ENCODE measurements around the gene CARTPT.

The CARTPT gene

DNA sequence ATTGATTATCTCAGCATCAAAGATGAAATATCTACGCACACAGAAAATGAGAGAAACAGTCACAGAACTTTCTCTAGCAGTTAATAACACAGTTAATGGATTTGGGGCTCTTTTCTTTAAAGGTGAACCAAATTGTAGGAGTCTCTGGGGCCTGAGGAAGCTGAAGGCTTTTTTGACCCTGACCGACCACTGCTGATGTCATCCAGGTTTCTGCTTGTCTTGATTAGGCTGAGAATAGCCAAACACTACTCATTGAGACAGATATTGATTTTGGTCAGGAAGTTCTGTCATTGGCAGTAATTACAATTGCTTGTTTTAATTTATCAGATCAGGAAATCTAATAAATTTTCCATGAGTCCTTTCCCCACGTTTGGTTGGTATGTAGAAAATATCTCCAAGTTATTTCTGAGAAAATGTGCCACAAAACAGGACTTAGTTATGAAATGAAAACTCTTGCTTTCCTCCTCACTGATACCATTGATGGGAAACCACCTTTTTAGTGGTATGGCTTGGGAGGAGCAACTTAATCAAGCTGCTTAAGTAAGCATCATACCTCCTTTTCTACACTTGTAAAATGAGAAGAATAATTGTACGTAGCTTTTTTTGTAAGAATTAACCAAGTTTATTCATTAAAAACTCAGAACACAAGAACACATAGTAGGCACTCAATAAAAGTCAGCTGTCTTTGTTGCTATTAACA lies 19.7 kb downstream of the CARTPT start:
- DNase-seq, result no peak

DNA sequence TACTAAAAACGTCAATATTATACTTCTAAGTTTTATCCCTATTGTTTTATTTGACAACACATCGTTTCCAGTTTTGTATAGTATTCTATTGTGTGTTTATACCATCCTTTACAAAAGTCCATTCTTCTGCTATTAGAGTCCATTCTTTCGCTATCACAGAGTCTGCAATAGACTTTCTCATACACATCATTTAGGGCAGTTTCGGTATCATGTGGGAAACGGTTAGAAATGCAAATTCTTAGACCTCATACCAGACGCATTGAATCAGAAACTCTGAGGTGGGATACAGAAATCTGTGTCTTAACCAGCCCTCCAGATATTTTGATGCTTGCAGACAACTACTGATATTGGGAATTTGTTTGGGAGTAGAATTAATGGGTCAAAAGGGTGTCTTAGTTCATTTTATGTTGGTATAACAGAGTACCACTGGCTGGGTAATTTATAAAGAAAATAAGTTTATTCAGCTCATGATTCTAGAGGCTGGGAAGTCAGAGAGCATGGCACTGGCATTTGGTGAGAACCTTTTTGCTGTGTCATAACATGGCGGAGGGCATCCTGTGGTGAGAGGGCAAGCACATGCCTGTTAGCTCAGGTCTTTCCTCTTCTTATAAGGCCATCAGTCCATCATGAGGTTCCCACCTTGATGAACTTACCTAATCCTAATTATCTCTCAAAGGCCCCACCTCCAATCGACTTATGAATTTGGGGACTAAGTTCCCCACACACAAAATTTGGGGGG lies 21.1 kb downstream of the CARTPT start:
- DNase-seq, result no peak

DNA sequence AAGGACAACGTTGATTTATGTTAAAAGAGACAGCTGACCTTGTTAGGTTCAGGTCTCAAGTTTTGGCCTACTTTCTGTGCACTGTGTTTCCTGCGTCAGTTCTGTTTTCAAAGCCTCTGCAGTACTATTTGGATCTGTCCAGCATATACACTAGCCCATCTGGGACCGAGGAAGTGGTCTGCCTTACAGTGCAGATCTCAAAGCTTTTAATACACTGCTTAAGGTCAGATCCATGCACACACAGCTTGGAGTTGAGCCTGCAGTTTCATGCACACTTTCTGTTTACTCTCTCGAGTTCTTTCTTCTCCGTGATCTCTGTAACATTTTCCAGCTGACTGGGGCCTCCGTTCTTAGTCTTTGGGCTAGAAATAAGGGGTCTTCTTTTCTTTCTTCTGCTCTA lies 24.1 kb downstream of the CARTPT start:
- DNase-seq, result no peak

DNA sequence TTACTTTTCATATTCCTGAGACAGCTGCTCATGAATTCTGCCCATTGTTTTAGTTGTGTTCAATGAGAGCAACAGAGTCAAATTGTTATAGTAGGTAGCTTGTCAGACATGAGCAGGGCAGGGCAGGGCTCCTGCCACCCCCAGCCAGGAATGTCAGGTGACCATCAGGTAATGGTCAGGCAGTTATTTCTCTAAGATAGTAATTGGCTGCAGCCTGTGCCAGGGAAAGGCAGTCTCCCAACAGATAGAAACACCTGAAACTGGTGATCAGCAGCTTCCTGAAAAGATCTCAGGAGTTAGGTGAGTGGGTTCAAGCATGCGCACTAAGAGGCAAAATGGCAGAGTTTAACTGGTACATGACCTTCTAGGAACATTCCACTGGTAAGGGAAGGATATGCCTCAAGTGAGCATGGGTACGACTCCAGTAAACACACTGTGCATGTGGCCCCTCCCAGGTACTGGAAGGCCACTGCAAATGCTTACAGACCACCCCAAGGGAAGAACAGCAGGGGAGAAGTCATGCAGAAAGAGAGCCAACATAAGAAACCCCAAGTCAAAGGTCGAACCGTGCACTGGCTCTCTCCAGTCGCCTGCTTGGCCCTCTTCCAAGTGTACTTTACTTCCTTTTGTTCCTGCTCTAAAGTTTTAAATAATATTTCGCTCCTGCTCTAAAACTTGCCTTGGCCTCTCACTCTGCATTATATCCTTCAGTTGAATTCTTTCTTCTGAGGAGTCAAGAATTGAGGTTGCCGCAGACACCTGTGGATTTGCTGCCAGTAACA lies 25.1 kb downstream of the CARTPT start:
- DNase-seq, result no peak

DNA sequence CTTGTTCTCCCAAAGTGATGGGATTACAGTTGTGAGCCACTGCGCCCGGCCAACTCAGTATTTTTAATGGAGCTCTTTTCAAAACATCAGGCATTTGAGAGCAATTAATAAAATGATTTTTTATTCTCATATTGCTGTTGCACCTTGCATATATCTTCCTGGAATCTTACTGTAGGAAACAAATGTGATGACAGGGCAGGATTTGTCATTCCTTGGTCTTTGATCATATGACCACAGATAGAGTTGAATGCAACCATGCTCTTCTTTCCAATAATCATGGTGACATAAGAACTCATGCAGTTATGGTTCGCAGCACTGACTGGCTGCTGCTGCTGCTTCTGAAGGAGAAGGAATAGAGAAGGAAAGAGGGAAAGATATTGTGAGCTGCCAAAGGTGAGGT lies 28.1 kb downstream of the CARTPT start:
- no peak for DNase-seq

DNA sequence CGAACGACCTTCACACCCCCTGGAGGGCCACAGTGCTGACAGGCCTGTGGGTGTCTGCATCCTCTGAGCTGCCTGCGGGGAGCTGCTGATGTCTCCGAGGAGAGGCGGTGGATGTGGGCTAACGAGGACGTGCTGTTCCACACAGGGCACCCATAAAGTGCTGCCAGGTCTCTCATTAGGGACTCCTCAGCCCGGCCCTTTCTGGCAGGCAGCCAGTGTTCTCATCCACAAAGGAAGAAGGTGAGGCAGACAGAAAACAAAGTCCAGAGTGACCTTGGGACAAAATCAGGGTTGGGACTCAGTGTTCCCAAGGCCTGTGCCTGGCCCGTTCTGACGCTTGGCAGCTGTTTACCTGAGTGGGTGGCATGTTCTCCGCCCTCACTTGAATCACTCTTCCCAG lies 29.3 kb downstream of the CARTPT start:
- no peak for DNase-seq

DNA sequence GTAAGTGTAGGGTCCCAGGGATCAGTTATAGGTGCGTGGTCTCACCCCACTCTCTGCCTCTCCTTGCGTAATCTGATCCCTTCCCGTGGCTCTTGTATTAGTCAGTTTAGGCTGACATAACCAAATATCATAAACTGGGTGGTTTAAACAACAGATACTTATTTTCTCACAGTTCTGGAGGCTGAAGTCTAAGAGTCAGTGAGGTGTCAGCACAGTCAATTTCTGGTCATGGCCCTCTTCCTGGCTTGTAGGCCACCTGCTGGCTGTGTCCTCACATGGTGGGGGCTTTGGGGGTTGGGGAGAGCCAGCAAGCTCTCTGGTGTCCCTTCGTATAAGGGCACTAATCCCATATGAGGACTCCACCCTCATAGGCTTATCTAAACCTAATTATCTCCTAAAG lies 32.3 kb downstream of the CARTPT start:
- no peak for DNase-seq

DNA sequence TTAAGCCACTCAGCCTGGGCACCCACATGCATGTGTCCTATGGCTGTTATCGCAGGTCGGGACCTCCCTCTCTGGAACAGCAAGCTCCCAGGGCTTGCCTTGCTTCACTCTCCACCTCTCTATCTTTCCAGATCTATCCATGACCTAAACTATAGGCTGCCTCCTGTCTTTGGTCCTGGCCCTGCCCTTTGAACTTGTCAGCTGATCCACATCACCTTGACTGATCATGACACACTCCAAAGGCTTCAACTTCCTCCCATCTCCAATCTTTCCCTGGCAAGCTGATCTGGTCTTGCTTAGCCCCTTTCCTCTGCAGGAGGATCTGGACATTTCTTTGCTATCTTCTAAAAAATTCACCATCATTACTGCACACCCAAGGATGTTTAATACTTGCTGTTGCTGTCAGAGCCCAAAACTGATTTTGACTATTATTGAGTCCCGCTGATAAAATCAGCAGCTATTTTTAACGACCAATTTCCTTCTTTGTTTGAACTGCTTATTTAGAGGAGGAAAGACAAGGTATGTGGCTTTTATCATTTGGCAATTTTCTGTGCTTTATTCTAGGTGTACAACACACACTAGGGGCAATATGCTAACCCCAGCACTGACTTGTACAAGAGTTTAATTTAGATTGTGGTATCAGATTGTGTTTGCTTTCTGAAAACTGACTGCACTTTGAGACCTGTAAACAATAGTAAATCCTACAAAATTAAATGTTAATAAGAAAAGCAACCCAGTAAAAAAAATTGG lies 33.5 kb downstream of the CARTPT start:
- no peak for DNase-seq

DNA sequence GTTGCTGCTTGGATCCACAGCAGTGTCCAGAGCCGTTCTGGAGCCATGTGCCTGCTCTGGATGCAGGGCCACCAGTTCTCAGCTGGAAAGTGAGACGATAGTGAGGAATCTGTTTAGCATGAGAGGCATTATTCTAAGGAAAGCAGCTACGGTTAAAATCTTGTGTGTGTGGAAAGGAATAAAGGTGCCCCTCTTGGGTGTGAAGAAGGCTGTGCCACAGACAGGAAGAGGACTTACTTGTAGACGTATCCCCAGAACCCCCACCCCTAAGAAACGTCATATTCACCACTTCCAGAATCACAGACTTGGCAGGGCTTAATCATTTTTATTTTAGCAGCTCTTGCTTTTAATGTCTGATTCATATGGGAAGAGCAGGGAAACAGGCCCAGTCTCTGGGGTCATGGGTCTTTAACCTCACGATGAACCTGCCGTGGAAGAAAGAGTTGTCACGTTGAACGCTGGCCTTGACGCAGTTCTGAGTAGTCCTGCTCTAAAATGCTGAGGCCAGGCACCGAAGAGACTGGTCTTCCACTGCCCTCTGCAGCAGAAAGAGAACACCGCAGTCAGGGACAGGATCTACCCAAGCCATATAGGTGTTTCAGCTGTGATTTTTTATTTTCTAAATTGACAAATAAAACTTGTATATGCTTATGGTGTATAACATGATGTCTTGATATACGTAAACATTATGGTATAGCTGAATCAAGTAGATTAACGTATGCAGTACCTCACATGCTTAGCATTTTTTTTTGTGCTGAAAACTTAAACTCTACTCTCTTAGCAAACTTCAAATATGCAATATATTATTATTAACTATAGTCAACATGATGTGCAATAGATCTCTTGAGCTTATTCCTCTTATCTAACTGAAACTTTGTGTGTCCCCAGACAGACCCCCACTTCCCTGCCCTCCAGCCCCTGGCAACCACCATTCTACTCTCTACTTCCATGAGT lies 38.8 kb downstream of the CARTPT start:
- DNase-seq, result no peak

DNA sequence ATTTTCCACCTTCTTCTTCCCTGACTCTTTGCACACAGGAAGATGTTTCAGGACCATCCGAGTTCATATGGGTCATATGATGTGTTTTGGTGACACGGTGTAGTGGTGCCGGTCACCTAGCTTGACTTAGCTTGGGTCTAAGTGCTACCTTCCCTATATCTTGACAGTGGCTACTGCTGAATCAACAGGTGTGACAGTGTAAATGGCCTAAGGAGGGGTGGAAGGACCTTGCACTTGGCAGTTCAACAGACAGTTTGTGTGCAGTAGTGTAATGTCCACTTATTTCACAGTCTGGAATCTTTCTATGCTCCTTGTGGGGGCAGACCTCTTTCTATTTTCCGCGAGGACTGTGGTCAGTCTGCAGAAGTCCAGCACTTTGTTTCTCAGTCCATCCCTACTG lies 43.8 kb downstream of the CARTPT start:
- no peak for DNase-seq

DNA sequence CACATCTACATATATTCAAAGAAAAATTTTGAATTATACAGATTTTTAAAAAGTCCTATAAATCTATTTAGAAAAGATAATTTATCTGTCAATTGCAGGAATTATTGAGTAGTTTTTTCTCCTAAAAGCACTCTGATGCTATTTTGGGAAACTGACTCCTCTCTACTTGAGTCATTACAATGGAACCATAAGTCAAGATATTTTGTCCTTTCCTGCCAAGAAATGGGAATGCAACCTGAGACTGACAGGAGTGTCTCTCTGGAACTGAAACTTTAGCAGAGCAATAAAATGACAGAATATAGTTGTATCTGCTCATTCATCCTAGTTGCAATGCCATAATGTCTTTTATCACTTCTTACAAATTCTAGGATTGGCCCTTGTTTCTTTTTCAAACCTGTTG lies 48.6 kb downstream of the CARTPT start:
- DNase-seq, result no peak

DNA sequence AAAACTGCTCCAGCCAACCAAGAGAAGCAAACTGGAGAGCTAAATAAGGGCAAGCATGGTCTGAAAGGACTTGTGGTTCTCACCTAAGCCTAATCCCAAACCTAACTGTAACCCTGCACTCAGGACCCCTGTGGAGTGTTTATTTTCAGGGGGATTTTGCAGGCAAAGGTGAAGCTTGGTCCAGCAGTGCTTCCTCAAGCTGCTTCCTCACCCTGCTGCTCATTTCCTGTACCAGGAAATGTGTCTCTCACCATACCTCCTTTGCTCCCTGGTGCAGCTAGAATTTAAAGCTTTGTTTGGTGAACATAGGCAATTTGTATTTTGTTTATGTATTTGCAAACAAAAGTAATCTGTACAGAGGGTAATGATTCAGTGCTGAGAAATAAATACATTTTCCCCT lies 50.2 kb downstream of the CARTPT start:
- DNase-seq, result no peak

DNA sequence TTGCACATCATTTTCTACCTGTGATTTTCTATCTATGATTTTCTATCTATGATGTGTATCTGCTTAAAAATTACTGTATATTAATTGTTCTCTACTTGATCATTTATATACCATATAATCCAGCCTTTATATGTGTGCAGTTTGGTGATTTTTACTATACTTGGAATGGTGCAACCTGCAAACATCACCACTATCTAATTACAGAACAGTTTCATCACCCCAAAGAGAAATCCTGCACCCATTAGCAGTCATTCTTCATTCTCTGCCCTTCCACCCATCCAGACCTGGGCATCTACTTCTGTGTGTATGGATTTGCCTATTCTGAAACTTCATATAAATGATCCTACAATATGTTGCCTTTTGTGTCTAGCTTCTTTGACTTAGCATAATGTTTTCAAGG lies 51.3 kb downstream of the CARTPT start:
- DNase-seq, result no peak

All from activated gamma-delta T cell (primary cell).